AG10803 (cell line): ENCODE data around the gene TAF4B.

ENCODE experiments used
- DNase-seq: peaks from one replicate; pipeline ENCODE4 v3.0.0; 2010; ENCODE audit warnings: low read depth
- H3K4me3 ChIP-seq: 2 replicates; pipeline ENCODE4 v1.5.1; 2011; ENCODE audit warnings: mild to moderate bottlenecking, low read length, control low read depth
- CTCF ChIP-seq: conservative IDR thresholded peaks from 2 replicates; pipeline ENCODE4 v1.5.1; 2011; ENCODE audit warnings: mild to moderate bottlenecking, low read length, control low read depth, inconsistent platforms

The TAF4B gene

GRCh38 chr18:26386441-26386840 lies 160.2 kb downstream of the TAF4B start:
- peak; percentile 32 for DNase-seq
- no peak overlapping the region for H3K4me3 ChIP-seq
- no peak for TF ChIP-seq CTCF

- no peak for TF ChIP-seq CTCF
- DNase-seq = no peak
- H3K4me3 ChIP-seq = no peak overlapping the region
Observed at GRCh38 chr18:26394047-26394654, 167.9 kb downstream of the TAF4B start.

GRCh38 chr18:26397019-26397418 lies 170.8 kb downstream of the TAF4B start:
- TF ChIP-seq CTCF = no peak
- DNase-seq = no peak
- no peak overlapping the region for H3K4me3 ChIP-seq

- no peak for DNase-seq
- no peak for TF ChIP-seq CTCF
- H3K4me3 ChIP-seq = no peak overlapping the region
Observed at GRCh38 chr18:26403491-26403890, 177.2 kb downstream of the TAF4B start.

GRCh38 chr18:26405190-26405801 lies 179.1 kb downstream of the TAF4B start:
- TF ChIP-seq CTCF = peak; percentile 67
- H3K4me3 ChIP-seq = no peak overlapping the region
- peak; percentile 65 for DNase-seq

- no peak for DNase-seq
- H3K4me3 ChIP-seq = no peak overlapping the region
- TF ChIP-seq CTCF = no peak
Observed at GRCh38 chr18:26406324-26406723, 180.1 kb downstream of the TAF4B start.

GRCh38 chr18:26406854-26407517 lies 180.7 kb downstream of the TAF4B start:
- no peak for DNase-seq
- no peak overlapping the region for H3K4me3 ChIP-seq
- TF ChIP-seq CTCF = no peak
